Effector memory CD4-positive, alpha-beta T cell (primary cell): ENCODE results near the gene IQSEC3.
"Not testable (repeated sequence)": the region's sequence is repeated elsewhere in the genome, so short reads cannot be mapped to it uniquely, and the experiment has no call there.

Experiments
- DNase-seq, 3 donors: peaks; one replicate each; pipeline ENCODE4 v3.0.0-alpha.2; 2020
- H3K27ac ChIP-seq: 2 replicates; pipeline ENCODE4 v1.7.0; 2013; ENCODE audit warnings: mild to moderate bottlenecking, low read length, moderate library complexity; ENCODE audit not compliant: insufficient read depth, poor library complexity, severe bottlenecking
- H3K27me3 ChIP-seq: replicated peaks from 2 replicates; pipeline ENCODE4 v1.7.0; 2013; ENCODE audit warnings: mild to moderate bottlenecking, low read length; ENCODE audit not compliant: insufficient read depth, control insufficient read depth, poor library complexity, severe bottlenecking
- H3K36me3 ChIP-seq: 2 replicates; pipeline ENCODE4 v1.7.0; 2013; ENCODE audit warnings: mild to moderate bottlenecking, low read length, moderate library complexity; ENCODE audit not compliant: control insufficient read depth, insufficient read depth
- H3K4me1 ChIP-seq: 2 replicates; pipeline ENCODE4 v1.7.0; 2013; ENCODE audit warnings: low read length, mild to moderate bottlenecking; ENCODE audit not compliant: control insufficient read depth, insufficient read depth, poor library complexity, severe bottlenecking
- H3K4me3 ChIP-seq: 2 replicates; pipeline ENCODE4 v1.7.0; 2013; ENCODE audit warnings: low read length, low read depth, mild to moderate bottlenecking; ENCODE audit not compliant: insufficient read depth, poor library complexity, severe bottlenecking
- H3K9me3 ChIP-seq: 2 replicates; pipeline ENCODE4 v1.7.0; 2013; ENCODE audit warnings: mild to moderate bottlenecking, low read length, moderate library complexity; ENCODE audit not compliant: control insufficient read depth

IQSEC3 gene

DNA sequence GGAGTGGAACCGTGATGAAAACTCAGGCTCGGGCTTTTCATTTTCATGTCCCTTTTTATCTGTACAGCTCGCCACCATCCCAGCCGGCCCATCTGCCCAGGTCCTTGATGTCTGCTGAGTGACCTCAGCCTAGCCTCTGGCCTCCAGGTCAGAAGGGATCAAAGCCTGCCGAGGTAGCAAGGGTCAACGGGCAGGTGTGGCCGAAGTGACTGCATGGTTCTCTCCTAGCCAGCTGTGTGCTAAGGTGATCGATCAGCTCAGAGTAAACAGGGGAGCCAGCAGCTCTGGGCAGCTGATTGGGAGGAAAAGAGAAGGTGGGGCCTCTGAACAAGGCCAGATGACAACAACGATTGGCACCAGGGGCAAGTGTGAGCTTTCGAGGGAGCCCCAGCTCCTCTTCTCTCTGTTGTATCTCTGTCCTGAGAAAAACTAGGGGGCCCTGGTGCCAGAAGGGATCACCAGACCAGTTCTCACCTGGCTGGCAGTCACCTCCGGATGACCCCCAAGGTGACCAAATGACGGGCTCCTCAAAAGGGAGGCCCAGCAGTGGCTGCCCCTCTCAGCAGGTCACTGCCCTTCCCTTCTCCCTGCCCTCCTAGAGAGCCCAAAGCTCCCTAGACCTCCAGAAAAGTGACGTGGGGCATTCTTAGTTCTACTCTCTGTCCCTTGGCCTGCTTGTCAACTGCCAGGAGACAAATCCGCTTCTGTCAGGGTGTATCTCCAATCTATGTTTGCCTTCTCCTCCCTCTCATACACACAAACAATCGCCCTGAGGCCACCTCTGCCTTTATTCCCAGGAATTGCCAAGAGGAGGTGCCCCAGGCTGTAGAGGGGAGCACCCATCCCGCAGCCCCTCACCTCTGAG, 143.9 kb downstream of the IQSEC3 start:
- Histone ChIP-seq H3K27me3 (peaks cover 4% of the 10 kb centered on the region), H3K9me3 (no peaks in the 10 kb centered on the region), H3K4me1 (no peaks in the 10 kb centered on the region), H3K36me3 (no peaks in the 10 kb centered on the region), H3K27ac (no peak overlapping the region), H3K4me3 (no peak overlapping the region)
- DNase-seq = no peak

DNA sequence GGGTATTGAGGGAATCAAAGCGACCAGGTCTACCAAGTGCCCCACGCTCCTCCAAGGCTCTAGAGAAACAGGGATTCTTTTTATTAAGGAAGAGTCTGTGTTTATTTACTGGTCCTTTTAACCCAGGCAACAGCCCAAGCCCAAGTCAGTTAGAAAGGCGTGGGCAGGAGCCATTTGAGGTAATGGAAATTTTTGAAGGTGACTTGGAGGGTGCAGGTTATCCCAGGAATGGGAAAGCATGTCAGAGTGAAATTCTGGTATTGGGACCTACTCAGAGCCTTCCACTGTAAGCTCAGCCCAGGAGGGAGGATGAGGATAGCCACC, 144.5 kb downstream of the IQSEC3 start:
- no peak overlapping the region for H3K27ac ChIP-seq
- H3K27me3 ChIP-seq = peaks cover 4% of the 10 kb centered on the region
- H3K36me3 ChIP-seq = no peaks in the 10 kb centered on the region
- no peaks in the 10 kb centered on the region for H3K4me1 ChIP-seq
- DNase-seq = no peak
- no peak overlapping the region for H3K4me3 ChIP-seq
- H3K9me3 ChIP-seq = no peaks in the 10 kb centered on the region

DNA sequence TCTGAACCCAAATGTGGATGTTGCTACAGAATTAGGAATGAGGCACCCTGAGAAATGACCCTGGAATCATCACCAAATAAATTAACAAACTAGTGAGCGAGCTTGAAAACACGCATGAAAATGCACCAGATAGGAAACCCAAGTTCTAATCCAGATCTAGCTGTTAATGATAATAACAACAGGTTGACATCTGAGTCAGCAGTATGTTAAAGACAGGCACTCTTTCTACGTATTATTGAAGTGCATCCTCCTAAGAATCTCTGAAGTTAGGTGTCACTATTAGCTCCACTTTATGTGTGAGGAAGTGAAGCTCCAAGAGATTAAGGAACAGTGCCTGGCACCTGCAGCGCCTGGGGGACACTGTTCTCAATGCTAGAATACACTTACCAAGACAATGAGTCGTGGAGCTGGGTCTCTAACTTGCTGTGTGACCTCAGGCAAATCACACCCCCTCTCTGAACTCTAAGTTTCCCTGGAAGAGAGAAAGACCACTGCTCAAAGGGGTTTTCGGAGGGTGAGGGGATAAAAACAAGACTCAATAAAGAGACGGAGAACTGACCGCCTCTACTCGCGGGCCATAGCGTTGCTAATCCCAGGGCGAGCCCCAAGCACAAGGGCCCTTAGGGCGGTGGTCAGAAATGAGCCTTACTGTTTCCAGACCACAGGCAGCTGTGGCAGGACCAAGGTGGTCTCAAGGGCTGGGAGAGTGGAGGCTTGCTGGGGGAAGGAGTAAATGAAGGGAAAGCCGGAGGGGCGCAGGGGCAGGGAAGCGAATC, 145.3 kb downstream of the IQSEC3 start:
- H3K27me3 ChIP-seq = peaks cover 4% of the 10 kb centered on the region
- H3K4me1 ChIP-seq = no peaks in the 10 kb centered on the region
- no peaks in the 10 kb centered on the region for H3K36me3 ChIP-seq
- no peak overlapping the region for H3K4me3 ChIP-seq
- H3K9me3 ChIP-seq = no peaks in the 10 kb centered on the region
- DNase-seq = no peak
- no peak overlapping the region for H3K27ac ChIP-seq

DNA sequence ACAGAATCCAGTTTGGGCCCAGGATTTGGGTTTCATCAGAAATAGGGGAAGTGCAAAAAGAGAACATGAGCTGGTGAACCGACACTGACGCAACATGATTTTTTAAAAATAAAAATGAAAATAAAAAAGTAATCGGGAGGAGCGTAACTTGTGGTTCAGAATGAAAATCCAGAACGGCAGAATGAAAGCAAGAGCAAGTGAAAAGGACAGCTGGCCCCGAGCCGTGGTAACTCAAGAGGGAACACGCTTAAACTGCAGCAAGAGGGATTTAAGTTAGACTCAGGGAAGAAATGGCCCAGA, 145.8 kb downstream of the IQSEC3 start:
- H3K27ac ChIP-seq = no peak overlapping the region
- H3K4me1 ChIP-seq = no peaks in the 10 kb centered on the region
- no peak overlapping the region for H3K4me3 ChIP-seq
- H3K9me3 ChIP-seq = no peaks in the 10 kb centered on the region
- H3K36me3 ChIP-seq = no peaks in the 10 kb centered on the region
- H3K27me3 ChIP-seq = peaks cover under 1% of the 10 kb centered on the region
- DNase-seq = no peak

DNA sequence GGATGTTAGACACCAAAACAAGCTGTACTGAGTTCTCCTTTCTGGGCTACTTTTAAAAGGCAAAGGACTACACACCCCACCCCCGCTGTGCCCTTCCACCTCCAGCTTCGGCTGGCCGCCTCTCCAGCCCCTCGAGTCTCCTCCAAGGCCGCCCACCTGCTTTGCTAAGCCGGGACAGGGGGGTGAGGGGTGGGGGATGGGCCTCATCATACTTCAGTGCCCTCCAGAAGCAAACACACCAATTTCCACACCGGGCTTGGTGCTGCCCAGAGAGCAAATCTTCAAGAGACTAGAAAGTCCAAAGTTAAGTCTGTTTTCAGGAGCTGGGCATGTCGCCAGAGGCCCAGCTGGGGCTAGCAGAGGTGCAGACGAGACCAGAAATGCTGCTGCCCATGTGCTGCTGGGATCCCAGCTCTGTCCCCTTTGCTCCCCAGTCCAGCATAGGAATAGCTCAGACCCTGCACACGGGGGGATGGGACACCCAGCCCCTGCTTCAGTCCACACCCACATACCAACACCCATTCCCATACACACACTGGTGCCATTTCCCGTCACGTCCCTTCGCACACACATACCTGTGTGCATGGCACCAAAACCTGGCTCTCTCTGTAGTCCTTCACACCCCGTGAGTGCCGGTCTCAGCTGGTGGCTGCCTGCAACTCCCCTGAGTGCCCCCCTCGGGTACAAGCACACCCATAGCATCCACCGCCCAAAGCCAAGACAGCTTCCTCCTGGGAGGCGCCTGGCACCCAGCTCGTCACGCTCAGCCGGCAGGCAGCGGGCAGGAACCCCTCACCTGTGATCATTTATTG, 146.4 kb downstream of the IQSEC3 start:
- no peak for DNase-seq
- Histone ChIP-seq H3K27me3 (no peaks in the 10 kb centered on the region), H3K9me3 (no peaks in the 10 kb centered on the region), H3K27ac (no peak overlapping the region), H3K4me1 (no peaks in the 10 kb centered on the region), H3K4me3 (no peak overlapping the region), H3K36me3 (no peaks in the 10 kb centered on the region)

DNA sequence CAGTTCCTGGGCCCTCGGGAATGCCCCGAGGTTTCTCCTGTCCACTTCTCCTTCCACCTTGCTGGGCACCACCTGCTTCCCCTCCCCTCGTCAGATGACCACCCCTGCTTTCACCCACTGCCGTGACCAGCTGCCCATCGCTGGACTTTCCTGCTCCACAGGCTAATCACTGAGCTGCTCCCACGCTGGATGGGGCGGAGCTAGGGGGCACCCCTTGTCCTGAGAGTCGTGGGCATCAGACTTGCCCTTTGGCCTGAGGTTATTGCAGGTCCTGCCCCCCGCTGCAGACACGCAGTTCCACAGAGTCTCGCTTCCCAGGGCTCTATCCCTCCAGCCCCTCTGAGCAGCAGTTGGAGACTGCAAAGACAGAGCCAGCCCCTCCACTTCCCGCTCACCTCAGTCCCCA, 147.0 kb downstream of the IQSEC3 start:
- no peaks in the 10 kb centered on the region for H3K4me1 ChIP-seq
- no peak overlapping the region for H3K27ac ChIP-seq
- no peaks in the 10 kb centered on the region for H3K36me3 ChIP-seq
- no peaks in the 10 kb centered on the region for H3K9me3 ChIP-seq
- no peak for DNase-seq
- no peaks in the 10 kb centered on the region for H3K27me3 ChIP-seq
- no peak overlapping the region for H3K4me3 ChIP-seq

DNA sequence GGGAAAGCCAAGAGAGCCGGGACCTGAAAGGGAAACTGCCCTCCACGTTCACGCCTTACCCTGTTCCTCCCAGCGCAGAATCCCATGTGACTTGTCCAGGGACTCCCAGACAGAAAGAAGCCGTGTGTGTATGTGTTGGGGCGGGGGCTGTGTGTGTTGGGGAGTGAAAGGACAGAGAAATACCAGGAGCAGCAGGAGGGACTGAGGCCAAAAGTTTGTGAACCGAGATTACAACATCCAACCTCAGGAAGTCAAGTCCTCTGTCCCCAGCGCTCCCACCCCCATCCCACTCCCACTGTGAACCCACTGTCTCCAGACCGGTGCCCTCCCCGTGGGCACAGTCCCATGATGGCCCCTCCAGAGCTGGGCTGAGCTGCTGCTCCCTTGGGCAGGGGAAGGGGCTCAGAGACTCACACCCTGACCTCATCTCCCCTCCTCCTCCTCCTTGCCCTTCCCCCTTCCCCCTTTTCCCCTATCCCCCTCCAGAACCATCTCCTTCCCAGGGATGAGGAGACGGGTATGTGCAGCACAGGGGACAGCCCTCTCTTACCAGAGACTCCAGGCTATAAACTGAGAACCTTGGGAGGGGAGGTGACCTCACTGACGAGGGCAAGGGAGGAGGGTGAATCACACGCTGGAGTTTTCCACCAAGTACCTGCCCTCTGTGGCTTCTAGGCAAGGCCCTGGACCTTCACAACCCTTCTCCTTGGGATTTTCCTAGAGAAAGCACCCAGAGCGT, 147.6 kb downstream of the IQSEC3 start, which contains the start of gene SLC6A12:
Gene SLC6A12 (minus strand): TSS at position 155 of the 739 bp plus-strand sequence. CDS start 4,171 bp downstream, outside the sequence.
- Histone ChIP-seq H3K9me3 (no peaks in the 10 kb centered on the region), H3K36me3 (no peaks in the 10 kb centered on the region), H3K27ac (no peak within 1 kb of the TSS), H3K4me1 (no peaks in the 10 kb centered on the region), H3K4me3 (no peak within 1 kb of the TSS), H3K27me3 (no peaks in the 10 kb centered on the region)
- DNase-seq = no peak

DNA sequence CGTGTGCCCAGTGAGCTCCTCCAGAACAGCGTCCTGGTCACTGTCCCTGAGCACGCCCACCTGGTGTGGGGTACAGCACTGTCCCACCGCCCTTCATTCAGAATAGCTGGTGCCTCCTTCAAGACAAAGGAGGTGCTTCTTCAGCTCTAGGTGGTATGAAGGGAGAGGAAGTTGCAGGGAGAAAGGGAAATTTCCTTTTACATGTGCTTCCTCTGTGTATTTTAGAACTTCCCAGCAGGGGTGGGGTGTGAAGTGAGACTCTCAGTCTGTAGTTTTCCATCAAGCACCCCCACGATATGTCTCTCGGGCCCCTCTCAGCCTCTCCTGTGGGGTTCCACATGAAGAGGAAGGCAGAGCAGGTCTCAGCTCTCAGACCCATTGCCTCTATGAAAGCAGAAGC, 148.5 kb downstream of the IQSEC3 start:
- H3K27ac ChIP-seq = no peak overlapping the region
- H3K36me3 ChIP-seq = no peaks in the 10 kb centered on the region
- no peaks in the 10 kb centered on the region for H3K9me3 ChIP-seq
- no peak overlapping the region for H3K4me3 ChIP-seq
- H3K27me3 ChIP-seq = no peaks in the 10 kb centered on the region
- no peak for DNase-seq
- no peaks in the 10 kb centered on the region for H3K4me1 ChIP-seq

DNA sequence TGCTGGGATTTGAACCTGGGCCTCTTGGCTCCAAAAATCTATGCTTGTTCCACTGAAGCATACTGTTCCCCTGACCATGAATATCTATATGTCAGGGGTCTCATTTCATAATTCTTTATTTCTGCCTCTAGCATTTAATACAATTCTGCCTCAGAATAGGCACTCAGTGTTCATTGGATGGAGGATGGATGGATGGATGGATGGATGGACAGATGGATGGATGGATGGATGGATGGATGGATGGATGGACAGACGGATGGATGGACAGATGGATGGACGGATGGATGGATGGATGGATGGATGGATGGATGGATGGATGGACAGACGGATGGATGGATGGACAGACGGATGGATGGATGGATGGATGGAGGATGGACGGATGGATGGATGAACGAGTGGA, 150.5 kb downstream of the IQSEC3 start:
- DNase-seq, H3K36me3 ChIP-seq, H3K4me3 ChIP-seq, H3K4me1 ChIP-seq, H3K27ac ChIP-seq, H3K27me3 ChIP-seq, H3K9me3 ChIP-seq: not testable (repeated sequence)
